GM12878 (cell line): ENCODE results near the gene CENPX. TPM values are rescaled to one million over a fixed set of nuclear protein-coding genes. Genes with fewer than 3 reads are reported as not detected.

Experiments used
- ATAC-seq: fragments of 200-7000 bp; cut with Tn5 transposase; 3 replicates; pipeline ENCODE4 v1.9.1; 2020; ENCODE audit warnings: mild to moderate bottlenecking, moderate library complexity
- BruUV-seq: library from RNA; stranded (reverse); fragments of 400-500 nt; replicated peaks from 2 replicates; lab custom pipeline; 2021; lab: Mats Ljungman, UMichigan
- CTCF ChIA-PET: fragments of 300-600 bp; sonication (Branson Sonifier 250); formaldehyde crosslinking; extraction: SDS; loops from one replicate; lab custom pipeline; 2021; ENCODE audit warnings: inconsistent platforms; lab: Yijun Ruan, JAX
- POLR2A ChIA-PET: fragments of 350-600 bp; formaldehyde crosslinking; extraction: SDS; loops from one replicate; lab custom pipeline; 2021; ENCODE audit warnings: inconsistent platforms; lab: Charles Lee
- RAD21 ChIA-PET: fragments of 300-600 bp; sonication (Branson Sonifier 250); formaldehyde crosslinking; loops from one replicate; lab custom pipeline; 2023; ENCODE audit warnings: antibody characterized with exemption; ENCODE audit not compliant: unreplicated experiment; lab: Charles Lee
- SMC1A ChIA-PET: fragments of 300-600 bp; sonication (Branson Sonifier 250); formaldehyde crosslinking; loops from one replicate; lab custom pipeline; 2023; ENCODE audit not compliant: unreplicated experiment, uncharacterized antibody; lab: Charles Lee
- DNase-seq: peaks from one replicate; pipeline ENCODE4 v3.0.0-alpha.2; 2011; ENCODE audit warnings: low read depth, low spot score
- FAIRE-seq: peaks from 3 replicates; lab custom pipeline; 2011; peaks lifted over from hg19 to GRCh38; lab: Jason Lieb, UNC
- H2AFZ ChIP-seq: 2 replicates; pipeline ENCODE4 v1.6.0; 2011; ENCODE audit warnings: low read depth, low read length, control low read depth; ENCODE audit not compliant: control insufficient read depth
- H3K27ac ChIP-seq: 2 replicates; pipeline ENCODE4 v1.5.1; 2011; ENCODE audit warnings: control low read depth; ENCODE audit not compliant: control insufficient read depth, insufficient read depth
- H3K27me3 ChIP-seq, 2 experiments: replicated peaks in 1 of 2; 2 replicates each; pipeline versions ENCODE4 v1.6.0 to v1.6.1; 2011; ENCODE audit warnings: low read length in 1 of 2; ENCODE audit not compliant: control insufficient read depth in 2 of 2, insufficient read depth in 2 of 2
- H3K36me3 ChIP-seq, 2 experiments: 2 replicates each; pipeline ENCODE4 v1.5.1; 2011; ENCODE audit warnings: low read length in 1 of 2; ENCODE audit not compliant: control insufficient read depth in 2 of 2, insufficient read depth in 2 of 2
- H3K4me1 ChIP-seq: 2 replicates; pipeline ENCODE4 v1.6.1; 2011; ENCODE audit warnings: mild to moderate bottlenecking, low read length, moderate library complexity, mixed read lengths; ENCODE audit not compliant: control insufficient read depth, insufficient read depth
- H3K4me2 ChIP-seq: 2 replicates; pipeline ENCODE4 v1.6.0; 2011; ENCODE audit warnings: control low read depth; ENCODE audit not compliant: control insufficient read depth, insufficient read depth
- H3K4me3 ChIP-seq: fragments of 200-600 bp; sonication (generic); 2 replicates; pipeline ENCODE4 v1.5.1; 2016
- H3K79me2 ChIP-seq: 2 replicates; pipeline ENCODE4 v1.6.0; 2011; ENCODE audit warnings: low read length; ENCODE audit not compliant: control insufficient read depth, insufficient read depth
- H3K9ac ChIP-seq: 2 replicates; pipeline ENCODE4 v1.8.0; 2011; ENCODE audit warnings: low read length, control low read depth, mixed read lengths; ENCODE audit not compliant: control insufficient read depth, insufficient read depth
- H3K9me3 ChIP-seq: replicated peaks from 3 replicates; pipeline ENCODE4 v1.5.1; 2011; ENCODE audit warnings: mild to moderate bottlenecking, low read length; ENCODE audit not compliant: control insufficient read depth, insufficient read depth
- H4K20me1 ChIP-seq: 2 replicates; pipeline ENCODE4 v1.6.0; 2011; ENCODE audit not compliant: control insufficient read depth, insufficient read depth
- NR2F1 ChIP-seq: fragments of 450-650 bp; conservative IDR thresholded peaks from 2 replicates; pipeline ENCODE4 v1.6.1; 2017; ENCODE audit warnings: mild to moderate bottlenecking
- POLR2A ChIP-seq: IDR thresholded peaks from 2 replicates; pipeline ENCODE4 v1.6.1; 2011; ENCODE audit warnings: low read depth, mild to moderate bottlenecking, low read length
- STAT3 ChIP-seq: IDR thresholded peaks from 2 replicates; pipeline ENCODE4 v1.6.1; 2011; ENCODE audit warnings: low read depth, low read length, improper control_type of control experiment
- WGBS: methylation state at CpG from one replicate; pipeline ENCODE4 v1.1.6; 2016; ENCODE audit warnings: low lambda C conversion rate; ENCODE audit not compliant: insufficient replicate concordance, insufficient coverage; ENCODE audit errors: missing lambda C conversion rate; 5-methylcytosine and 5-hydroxymethylcytosine counted together
- in situ Hi-C: fragments of 300-500 bp; cut with MboI; formaldehyde crosslinking; loops from 9 replicates; pipeline ENCODE4 v1.14.3; 2018; ENCODE audit warnings: mixed read lengths
- intact Hi-C: fragments of 100-400 bp; cut with micrococcal nuclease; formaldehyde crosslinking; loops from one replicate; pipeline ENCODE4 v1.14.2; 2022; ENCODE audit not compliant: unreplicated experiment
- polyA plus RNA-seq, 11 experiments: library from polyadenylated mRNA; depleted of rRNA in 4 of 11; unstranded in 6 of 11; stranded (reverse) in 5 of 11; fragments of >200 nt; fragmentation: Nextera tagmentation in 4 of 11; fragmentation: Illumina TruSeq in 1 of 11; extraction: Ambion mirVana in 4 of 11; extraction: Trizol in 1 of 11; gene quantifications; 1 replicate in 1 of 11; 2 replicates in 10 of 11; pipeline versions ENCODE4 v1.2.1 to v1.2.3, GENCODE V29; 2011 to 2016; ENCODE audit warnings: inconsistent platforms in 2 of 11, missing spikeins in 2 of 11, low read depth in 1 of 11
- total RNA-seq, 4 experiments: library from RNA; depleted of rRNA in 3 of 4; stranded (reverse); fragments of >200 nt in 3 of 4; fragmentation: Illumina TruSeq in 1 of 4; extraction: Trizol in 1 of 4; gene quantifications; 2 replicates each; pipeline versions ENCODE4 v1.2.1 to v1.2.3, GENCODE V29; 2013 to 2021
- TF ChIP-seq, protein P1 (sequence below): IDR thresholded peaks from 2 replicates; pipeline ENCODE4 v1.6.1; 2011; ENCODE audit warnings: low read depth, low read length, improper control_type of control experiment, borderline replicate concordance

The CENPX gene
- total and polyA plus RNA-seq, 10 of the 15 experiments (the other 5 are each of a cell fraction or from before 2014, with no cell fraction given), result 11.7 to 182 (median 71.9) TPM

DNA sequence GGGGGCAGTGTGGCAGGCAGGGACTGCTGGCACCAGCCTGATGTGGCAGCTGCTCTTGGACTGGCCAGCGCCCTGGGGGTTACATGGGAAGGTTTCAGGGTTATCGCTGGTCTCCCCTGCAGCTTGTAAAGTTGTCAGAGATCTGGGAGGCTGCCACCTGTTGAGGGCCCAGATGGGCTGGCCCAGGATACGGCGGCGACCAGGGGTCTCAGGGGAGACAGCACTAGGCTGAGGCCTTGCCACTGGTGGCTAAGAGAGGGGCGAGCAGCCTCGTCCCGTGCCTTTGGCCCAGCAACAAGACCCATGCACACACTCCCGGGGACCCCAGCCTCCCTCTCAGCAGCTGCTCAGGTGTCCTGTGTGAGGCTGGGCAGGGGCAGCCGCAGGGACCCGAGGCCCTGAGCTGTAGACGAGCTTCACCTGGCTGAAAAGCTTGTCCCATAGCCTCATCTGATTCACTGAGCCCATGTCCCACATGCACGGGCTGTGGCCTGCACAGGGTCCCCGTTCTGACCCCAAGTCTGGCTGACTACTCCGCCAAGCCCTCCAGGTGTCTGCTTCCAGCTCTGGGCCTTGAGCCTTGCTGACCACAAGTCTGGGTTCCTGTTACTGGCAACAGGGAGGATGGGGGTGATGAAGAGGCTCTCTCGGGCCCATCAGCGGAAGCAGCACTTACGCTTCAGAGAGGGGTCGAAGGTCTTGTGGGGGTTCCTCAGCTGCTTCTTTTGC lies 36.8 kb upstream of the CENPX start:
- SMC1A ChIA-PET, result no interaction called here
- no peak for ATAC-seq

DNA sequence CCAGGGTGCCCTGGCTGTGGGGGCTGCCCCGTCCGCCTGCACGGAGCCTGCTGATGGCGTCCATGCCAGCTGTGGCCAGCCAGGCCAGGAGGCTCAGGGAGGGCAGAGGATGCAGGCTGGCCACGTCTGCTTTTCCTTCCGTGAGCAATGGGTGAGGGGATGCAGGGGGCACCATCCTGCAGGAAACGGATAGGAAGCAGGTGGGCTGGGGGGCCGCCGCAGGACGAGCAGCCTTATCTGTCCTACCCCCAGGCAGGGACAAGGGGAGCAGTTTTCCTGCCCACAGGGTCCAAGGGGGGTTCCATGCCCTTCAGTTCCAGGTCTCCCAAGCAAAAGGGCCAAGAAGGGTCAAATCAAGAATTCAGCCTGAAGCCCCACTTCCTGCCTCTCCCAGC lies 36.2 kb upstream of the CENPX start:
- intact Hi-C loops (no loop called here), in situ Hi-C loops (no loop called here)
- no peak for ATAC-seq
- BruUV-seq, result no TSS peak
- SMC1A ChIA-PET, result no interaction called here
- Histone ChIP-seq H3K4me2 (no peak overlapping the region), H4K20me1 (no peaks in the 10 kb centered on the region), H3K36me3 (peaks cover 3 to 36% of the 10 kb centered on the region in 2 experiments), H3K9ac (no peak overlapping the region), H3K4me1 (no peaks in the 10 kb centered on the region; the same call in 1 of the 2 replicates), H3K27ac (no peak overlapping the region), H3K27me3 (no peaks in the 10 kb centered on the region), H3K79me2 (no peaks in the 10 kb centered on the region; the same call in 1 of the 2 replicates), H3K4me3 (no peak overlapping the region), H2AFZ (no peak overlapping the region), H3K9me3 (no peaks in the 10 kb centered on the region)
- POLR2A ChIA-PET, result interaction anchor here (0.6 kb wide), 1 partner anchor 133 kb away, joined by 3 read pairs; no protein-coding TSS in a partner anchor
- 88% methylated on average over 10 of the region's 10 CpGs for WGBS
- TF ChIP-seq POLR2A, result peak; percentile 51
- no peak for TF ChIP-seq NR2F1
- no peak for FAIRE-seq
- CTCF ChIA-PET, result no interaction called here
- no peak for DNase-seq
- RAD21 ChIA-PET, result no interaction called here

More for the DNA sequence above, 36.8 kb upstream of the CENPX start:
- Histone ChIP-seq H3K79me2 (peaks cover 3% of the 10 kb centered on the region), H3K4me3 (no peak overlapping the region), H2AFZ (no peak overlapping the region), H3K27me3 (no peaks in the 10 kb centered on the region), H3K4me2 (no peak overlapping the region), H3K9me3 (no peaks in the 10 kb centered on the region), H3K27ac (no peak overlapping the region), H3K9ac (no peak overlapping the region), H3K36me3 (peaks cover 3 to 36% of the 10 kb centered on the region in 2 experiments), H4K20me1 (no peaks in the 10 kb centered on the region), H3K4me1 (peaks cover 4% of the 10 kb centered on the region)
- DNase-seq (no peak), FAIRE-seq (no peak)
- ChIA-PET RAD21 (no interaction called here), CTCF (interaction anchor here (1.1 kb wide), 1 partner anchor 22 kb away, joined by 3 read pairs; the partner anchor contains the start of gene DCXR), POLR2A (interaction anchor here (0.6 kb wide), 1 partner anchor 134 kb away, joined by 3 read pairs; no protein-coding TSS in a partner anchor)
- 73% methylated on average over 19 of the region's 19 CpGs for WGBS
- intact Hi-C loops, result no loop called here
- TF ChIP-seq STAT3, result no peak
- peak; percentile 43; the same call in 1 of the 2 replicates for TF ChIP-seq POLR2A
- TF ChIP-seq, protein P1, sequence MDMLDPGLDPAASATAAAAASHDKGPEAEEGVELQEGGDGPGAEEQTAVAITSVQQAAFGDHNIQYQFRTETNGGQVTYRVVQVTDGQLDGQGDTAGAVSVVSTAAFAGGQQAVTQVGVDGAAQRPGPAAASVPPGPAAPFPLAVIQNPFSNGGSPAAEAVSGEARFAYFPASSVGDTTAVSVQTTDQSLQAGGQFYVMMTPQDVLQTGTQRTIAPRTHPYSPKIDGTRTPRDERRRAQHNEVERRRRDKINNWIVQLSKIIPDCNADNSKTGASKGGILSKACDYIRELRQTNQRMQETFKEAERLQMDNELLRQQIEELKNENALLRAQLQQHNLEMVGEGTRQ, result no peak
- in situ Hi-C loops, result no loop called here
- no TSS peak for BruUV-seq
